Fibroblast of lung (primary cell): ENCODE data around the gene DUS1L.

Experiments used
- EZH2 ChIP-seq: IDR thresholded peaks from 2 replicates; pipeline ENCODE4 v1.5.1; 2012; ENCODE audit warnings: low read length, control low read depth, mild to moderate bottlenecking; ENCODE audit errors: missing control alignments
- TF ChIP-seq, protein P1 (sequence below), 2 donors: IDR thresholded peaks in 1 of 2; conservative IDR thresholded peaks in 1 of 2; 1 replicate in 1 of 2; 2 replicates in 1 of 2; pipeline ENCODE4 v1.5.1; 2011 to 2012; ENCODE audit warnings: low read length in 2 of 2, control low read depth in 1 of 2, inconsistent platforms in 1 of 2, low read depth in 1 of 2, mild to moderate bottlenecking in 1 of 2

DNA sequence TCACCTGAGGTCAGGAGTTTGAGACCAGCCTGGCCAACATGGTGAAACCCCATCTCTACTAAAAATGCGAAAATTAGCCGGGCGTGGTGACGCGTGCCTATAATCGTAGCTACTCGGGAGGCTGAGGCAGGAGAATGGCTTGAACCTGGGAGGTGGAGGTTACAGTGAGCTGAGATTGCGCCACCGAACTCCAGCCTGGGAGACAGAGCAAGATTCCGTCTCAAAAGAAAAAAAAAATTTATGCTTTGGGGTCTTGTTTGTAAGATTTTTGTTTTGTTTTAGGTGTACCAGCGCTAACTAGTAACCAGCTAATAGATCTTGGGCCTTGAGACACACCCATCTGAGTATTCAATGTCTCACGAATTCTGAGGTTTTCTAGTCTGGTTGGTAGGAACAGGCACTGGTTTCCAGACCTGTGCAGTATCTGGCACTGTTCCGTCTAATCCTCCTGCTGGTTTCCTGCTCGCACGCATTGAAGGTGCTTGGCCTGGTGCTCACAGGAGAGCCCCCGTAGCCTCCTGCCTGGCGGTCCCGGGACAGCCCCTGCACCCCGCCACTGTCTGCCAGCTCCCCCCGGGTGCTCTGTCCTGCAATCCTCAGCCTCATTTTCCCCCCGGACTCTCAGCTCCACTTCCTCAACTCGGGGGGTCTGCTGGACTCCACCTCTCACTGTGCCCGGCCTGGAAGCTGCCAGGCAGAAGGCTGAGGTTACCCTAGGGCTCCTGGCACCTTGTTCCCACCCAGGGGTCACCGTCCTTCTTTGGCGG, 10.6 kb upstream of the DUS1L start:
- TF ChIP-seq, protein P1, sequence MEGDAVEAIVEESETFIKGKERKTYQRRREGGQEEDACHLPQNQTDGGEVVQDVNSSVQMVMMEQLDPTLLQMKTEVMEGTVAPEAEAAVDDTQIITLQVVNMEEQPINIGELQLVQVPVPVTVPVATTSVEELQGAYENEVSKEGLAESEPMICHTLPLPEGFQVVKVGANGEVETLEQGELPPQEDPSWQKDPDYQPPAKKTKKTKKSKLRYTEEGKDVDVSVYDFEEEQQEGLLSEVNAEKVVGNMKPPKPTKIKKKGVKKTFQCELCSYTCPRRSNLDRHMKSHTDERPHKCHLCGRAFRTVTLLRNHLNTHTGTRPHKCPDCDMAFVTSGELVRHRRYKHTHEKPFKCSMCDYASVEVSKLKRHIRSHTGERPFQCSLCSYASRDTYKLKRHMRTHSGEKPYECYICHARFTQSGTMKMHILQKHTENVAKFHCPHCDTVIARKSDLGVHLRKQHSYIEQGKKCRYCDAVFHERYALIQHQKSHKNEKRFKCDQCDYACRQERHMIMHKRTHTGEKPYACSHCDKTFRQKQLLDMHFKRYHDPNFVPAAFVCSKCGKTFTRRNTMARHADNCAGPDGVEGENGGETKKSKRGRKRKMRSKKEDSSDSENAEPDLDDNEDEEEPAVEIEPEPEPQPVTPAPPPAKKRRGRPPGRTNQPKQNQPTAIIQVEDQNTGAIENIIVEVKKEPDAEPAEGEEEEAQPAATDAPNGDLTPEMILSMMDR (conservative IDR thresholded peaks at IDR 0.05 in 1 of 2, IDR thresholded peaks at IDR 0.05 in 1 of 2; ENCODE audit: low read depth in 1 of 2, low read length in 2 of 2) = no peak
- no peak for TF ChIP-seq EZH2
